GM21515 (cell line): ENCODE data around the gene TNFAIP8L3.

ENCODE experiments used
- ATAC-seq: cut with Tn5 transposase; IDR thresholded peaks from one replicate; pipeline ENCODE4 v1.9.1; 2021; ENCODE audit not compliant: unreplicated experiment

TNFAIP8L3 gene

GRCh38 chr15:51007131-51007666 is 87.5 kb downstream of the TNFAIP8L3 start:
- no peak for ATAC-seq
